ENCODE results near the gene PSAPL1. TPM values are rescaled to one million over a fixed set of nuclear protein-coding genes. Genes with fewer than 3 reads are reported as not detected.
"Not testable (repeated sequence)": the region's sequence is repeated elsewhere in the genome, so short reads cannot be mapped to it uniquely, and the experiment has no call there.

Gene PSAPL1
- total and polyA plus RNA-seq, 4 donors = not detected

GRCh38 chr4:7457201-7458065 lies 22.7 kb upstream of the PSAPL1 start:
- Histone ChIP-seq H3K4me1 (ENCODE audit: control insufficient read depth in 4 of 4, insufficient read depth in 4 of 4, low read length in 3 of 4) (peaks cover 0 to 9% (median 4%) of the 10 kb centered on the region in 4 donors), H3K27ac (ENCODE audit: low read depth in 1 of 2, low read length in 2 of 2) (no peak overlapping the region), H3K9ac (ENCODE audit: low read depth in 1 of 2, low read length in 2 of 2) (no peak overlapping the region), H3K27me3 (ENCODE audit: control insufficient read depth in 4 of 4, insufficient read depth in 4 of 4, low read length in 3 of 4) (no peaks in the 10 kb centered on the region), H3K36me3 (ENCODE audit: control insufficient read depth in 4 of 4, insufficient read depth in 3 of 4, low read depth in 1 of 4, low read length in 3 of 4) (no peaks in the 10 kb centered on the region), H3K9me3 (ENCODE audit: control insufficient read depth in 4 of 4, low read length in 3 of 4) (no peaks in the 10 kb centered on the region), H3K4me3 (ENCODE audit: low read depth in 1 of 3, low read length in 3 of 3) (no peak overlapping the region)
- TF ChIP-seq EGR1 (IDR thresholded peaks at IDR 0.05; ENCODE audit: low read depth in 2 of 2) = no peak
- 91% methylated on average over 16 of the region's 16 CpGs for WGBS
- no peak for DNase-seq (ENCODE audit: low spot score)

GRCh38 chr4:7452802-7453201 lies 18.1 kb upstream of the PSAPL1 start:
- H3K9me3 ChIP-seq (ENCODE audit: control insufficient read depth in 4 of 4, low read length in 3 of 4) = not testable (repeated sequence)
- WGBS = 85% methylated on average over 9 of the region's 9 CpGs

GRCh38 chr4:7451800-7452199 lies 17.1 kb upstream of the PSAPL1 start:
- no peaks in the 10 kb centered on the region for H3K4me1 ChIP-seq (ENCODE audit: control insufficient read depth in 4 of 4, insufficient read depth in 4 of 4, low read length in 3 of 4)
- no peaks in the 10 kb centered on the region for H3K9me3 ChIP-seq (ENCODE audit: control insufficient read depth in 4 of 4, low read length in 3 of 4)
- no peak overlapping the region for H3K9ac ChIP-seq (ENCODE audit: low read depth in 1 of 2, low read length in 2 of 2)
- 93% methylated on average over 6 of the region's 6 CpGs for WGBS
- no peaks in the 10 kb centered on the region for H3K27me3 ChIP-seq (ENCODE audit: control insufficient read depth in 4 of 4, insufficient read depth in 4 of 4, low read length in 3 of 4)
- no peak for DNase-seq (ENCODE audit: low spot score)
- H3K36me3 ChIP-seq (ENCODE audit: control insufficient read depth in 4 of 4, insufficient read depth in 3 of 4, low read depth in 1 of 4, low read length in 3 of 4) = no peaks in the 10 kb centered on the region
- no peak overlapping the region for H3K4me3 ChIP-seq (ENCODE audit: low read depth in 1 of 3, low read length in 3 of 3)
- H3K27ac ChIP-seq (ENCODE audit: low read depth in 1 of 2, low read length in 2 of 2) = no peak overlapping the region
- no peak for TF ChIP-seq GABPA (IDR thresholded peaks at IDR 0.05 in 1 of 2, conservative IDR thresholded peaks at IDR 0.05 in 1 of 2)
- no peak for TF ChIP-seq EGR1 (IDR thresholded peaks at IDR 0.05; ENCODE audit: low read depth in 2 of 2)
- no peak for TF ChIP-seq RXRA (IDR thresholded peaks at IDR 0.05)
- no peak for TF ChIP-seq REST (IDR thresholded peaks at IDR 0.05)
- no peak for TF ChIP-seq CTCF (IDR thresholded peaks at IDR 0.05; ENCODE audit: low read depth, low read length, missing input control)
- TF ChIP-seq TAF1 (conservative IDR thresholded peaks at IDR 0.05) = no peak
- TF ChIP-seq HNF4G (IDR thresholded peaks at IDR 0.05) = no peak
- TF ChIP-seq SP1 (IDR thresholded peaks at IDR 0.05) = no peak
- no peak for TF ChIP-seq YY1 (IDR thresholded peaks at IDR 0.05)
- TF ChIP-seq RAD21 (IDR thresholded peaks at IDR 0.05) = no peak
- TF ChIP-seq HNF4A (conservative IDR thresholded peaks at IDR 0.05) = no peak
- TF ChIP-seq NR2F2 (IDR thresholded peaks at IDR 0.05) = no peak
- TF ChIP-seq MAX (IDR thresholded peaks at IDR 0.05) = no peak
- no peak for TF ChIP-seq ZBTB33 (IDR thresholded peaks at IDR 0.05)

More at GRCh38 chr4:7452802-7453201, 18.1 kb upstream of the PSAPL1 start:
- not testable (repeated sequence) for H3K4me1 ChIP-seq (ENCODE audit: control insufficient read depth in 4 of 4, insufficient read depth in 4 of 4, low read length in 3 of 4); H3K9ac ChIP-seq (ENCODE audit: low read depth in 1 of 2, low read length in 2 of 2); H3K36me3 ChIP-seq (ENCODE audit: control insufficient read depth in 4 of 4, insufficient read depth in 3 of 4, low read depth in 1 of 4, low read length in 3 of 4); H3K4me3 ChIP-seq (ENCODE audit: low read depth in 1 of 3, low read length in 3 of 3); H3K27ac ChIP-seq (ENCODE audit: low read depth in 1 of 2, low read length in 2 of 2); H3K27me3 ChIP-seq (ENCODE audit: control insufficient read depth in 4 of 4, insufficient read depth in 4 of 4, low read length in 3 of 4); DNase-seq (ENCODE audit: low spot score)

Data from liver (tissue), 9 donors.